Measurements from ENCODE around the gene NOCT. TPM values are rescaled to one million over a fixed set of nuclear protein-coding genes. Genes with fewer than 3 reads are reported as not detected.

NOCT gene
- total RNA-seq, 1 donor from 2014 or later = 7.8 TPM

GRCh38 chr4:139076016-139076744, 60.6 kb downstream of the NOCT start:
- H3K27me3 ChIP-seq (ENCODE audit: control insufficient read depth in 3 of 3, insufficient read depth in 3 of 3, low read length in 3 of 3) = no peaks in the 10 kb centered on the region
- H3K4me1 ChIP-seq (ENCODE audit: control insufficient read depth in 3 of 3, insufficient read depth in 3 of 3, low read length in 3 of 3) = peaks cover 2 to 16% (median 2%) of the 10 kb centered on the region in 3 donors
- peak overlapping the region; percentile 48 to 75 (median 65) for H3K9ac ChIP-seq (ENCODE audit: low read depth in 1 of 3, low read length in 3 of 3)
- H3K9me3 ChIP-seq (ENCODE audit: control insufficient read depth in 3 of 3, low read length in 3 of 3) = no peaks in the 10 kb centered on the region
- H3K36me3 ChIP-seq (ENCODE audit: control insufficient read depth in 3 of 3, insufficient read depth in 3 of 3, low read length in 3 of 3) = peaks cover 3 to 17% (median 14%) of the 10 kb centered on the region in 3 donors
- peak overlapping the region in 1 of 3 donors; percentile 15 for H3K4me3 ChIP-seq (ENCODE audit: low read length in 3 of 3)
- peak overlapping the region; percentile 81 for H3K27ac ChIP-seq (ENCODE audit: low read depth, low read length)

GRCh38 chr4:139077567-139078355, 62.2 kb downstream of the NOCT start:
- H3K9me3 ChIP-seq (ENCODE audit: control insufficient read depth in 3 of 3, low read length in 3 of 3) = no peaks in the 10 kb centered on the region
- H3K27me3 ChIP-seq (ENCODE audit: control insufficient read depth in 3 of 3, insufficient read depth in 3 of 3, low read length in 3 of 3) = no peaks in the 10 kb centered on the region
- peak overlapping the region; percentile 48 to 75 (median 65) for H3K9ac ChIP-seq (ENCODE audit: low read depth in 1 of 3, low read length in 3 of 3)
- H3K36me3 ChIP-seq (ENCODE audit: control insufficient read depth in 3 of 3, insufficient read depth in 3 of 3, low read length in 3 of 3) = peaks cover 0 to 6% (median 0%) of the 10 kb centered on the region in 3 donors
- peaks cover 2 to 25% (median 12%) of the 10 kb centered on the region in 3 donors for H3K4me1 ChIP-seq (ENCODE audit: control insufficient read depth in 3 of 3, insufficient read depth in 3 of 3, low read length in 3 of 3)
- H3K27ac ChIP-seq (ENCODE audit: low read depth, low read length) = peak overlapping the region; percentile 81
- peak overlapping the region in 2 of 3 donors; percentile 22 to 48 for H3K4me3 ChIP-seq (ENCODE audit: low read length in 3 of 3)

DNA sequence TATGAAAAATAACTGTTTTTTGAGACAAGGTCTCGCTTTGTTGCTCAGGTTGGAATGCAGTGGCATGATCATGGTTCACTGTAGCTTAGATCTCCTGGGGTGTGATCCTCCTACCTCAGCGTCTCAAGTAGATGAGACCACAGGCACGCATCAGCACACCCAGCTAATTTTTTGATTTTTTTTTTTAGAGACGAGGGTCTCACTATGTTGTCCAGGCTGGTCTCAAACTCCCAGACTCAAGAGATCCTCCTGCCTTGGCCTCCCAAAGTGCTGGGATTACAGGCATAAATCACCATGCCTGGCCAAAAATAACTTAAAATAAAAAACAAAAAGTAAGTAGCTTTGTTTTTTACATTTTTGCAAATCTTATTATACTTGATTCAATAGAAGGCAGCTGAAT, 63.3 kb downstream of the NOCT start:
- Histone ChIP-seq H3K4me1 (ENCODE audit: control insufficient read depth in 3 of 3, insufficient read depth in 3 of 3, low read length in 3 of 3) (peaks cover 2 to 25% (median 10%) of the 10 kb centered on the region in 3 donors), H3K9me3 (ENCODE audit: control insufficient read depth in 3 of 3, low read length in 3 of 3) (no peaks in the 10 kb centered on the region), H3K27ac (ENCODE audit: low read depth, low read length) (peak overlapping the region; percentile 92), H3K36me3 (ENCODE audit: control insufficient read depth in 3 of 3, insufficient read depth in 3 of 3, low read length in 3 of 3) (no peaks in the 10 kb centered on the region), H3K27me3 (ENCODE audit: control insufficient read depth in 3 of 3, insufficient read depth in 3 of 3, low read length in 3 of 3) (no peaks in the 10 kb centered on the region), H3K9ac (ENCODE audit: low read depth in 1 of 3, low read length in 3 of 3) (no peak overlapping the region), H3K4me3 (ENCODE audit: low read length in 3 of 3) (no peak overlapping the region)

GRCh38 chr4:139082750-139083606, 67.4 kb downstream of the NOCT start:
- H3K27ac ChIP-seq (ENCODE audit: low read depth, low read length) = peak overlapping the region; percentile 92
- no peaks in the 10 kb centered on the region for H3K9me3 ChIP-seq (ENCODE audit: control insufficient read depth in 3 of 3, low read length in 3 of 3)
- H3K36me3 ChIP-seq (ENCODE audit: control insufficient read depth in 3 of 3, insufficient read depth in 3 of 3, low read length in 3 of 3) = no peaks in the 10 kb centered on the region
- no peaks in the 10 kb centered on the region for H3K27me3 ChIP-seq (ENCODE audit: control insufficient read depth in 3 of 3, insufficient read depth in 3 of 3, low read length in 3 of 3)
- H3K9ac ChIP-seq (ENCODE audit: low read depth in 1 of 3, low read length in 3 of 3) = peak overlapping the region; percentile 88 to 98 (median 97)
- peak overlapping the region; percentile 92 to 98 (median 97) for H3K4me3 ChIP-seq (ENCODE audit: low read length in 3 of 3)
- H3K4me1 ChIP-seq (ENCODE audit: control insufficient read depth in 3 of 3, insufficient read depth in 3 of 3, low read length in 3 of 3) = peaks cover 0 to 22% (median 9%) of the 10 kb centered on the region in 3 donors

DNA sequence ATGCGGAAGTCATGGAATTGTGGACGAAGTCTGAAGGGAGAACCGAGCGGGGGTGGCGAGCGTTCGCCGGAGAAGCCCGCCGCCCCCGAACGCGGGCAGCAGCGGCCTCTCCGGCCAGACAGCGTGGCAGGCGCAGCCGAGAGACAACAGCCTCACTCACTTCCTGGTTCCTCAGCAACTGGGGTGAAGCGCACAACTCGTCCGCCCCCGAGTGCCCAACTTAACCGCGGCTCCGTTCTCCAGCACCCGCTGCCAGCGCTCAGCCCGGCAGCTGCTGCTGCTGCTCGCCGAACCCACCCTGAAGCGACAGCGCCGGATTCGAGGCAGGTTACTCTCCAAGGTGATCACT, 68.0 kb downstream of the NOCT start:
- Histone ChIP-seq H3K4me3 (ENCODE audit: low read length in 3 of 3) (peak overlapping the region; percentile 92 to 98 (median 97)), H3K9me3 (ENCODE audit: control insufficient read depth in 3 of 3, low read length in 3 of 3) (no peaks in the 10 kb centered on the region), H3K4me1 (ENCODE audit: control insufficient read depth in 3 of 3, insufficient read depth in 3 of 3, low read length in 3 of 3) (peaks cover 0 to 18% (median 9%) of the 10 kb centered on the region in 3 donors), H3K36me3 (ENCODE audit: control insufficient read depth in 3 of 3, insufficient read depth in 3 of 3, low read length in 3 of 3) (no peaks in the 10 kb centered on the region), H3K27me3 (ENCODE audit: control insufficient read depth in 3 of 3, insufficient read depth in 3 of 3, low read length in 3 of 3) (no peaks in the 10 kb centered on the region), H3K27ac (ENCODE audit: low read depth, low read length) (peak overlapping the region; percentile 92), H3K9ac (ENCODE audit: low read depth in 1 of 3, low read length in 3 of 3) (peak overlapping the region; percentile 88 to 98 (median 97))

DNA sequence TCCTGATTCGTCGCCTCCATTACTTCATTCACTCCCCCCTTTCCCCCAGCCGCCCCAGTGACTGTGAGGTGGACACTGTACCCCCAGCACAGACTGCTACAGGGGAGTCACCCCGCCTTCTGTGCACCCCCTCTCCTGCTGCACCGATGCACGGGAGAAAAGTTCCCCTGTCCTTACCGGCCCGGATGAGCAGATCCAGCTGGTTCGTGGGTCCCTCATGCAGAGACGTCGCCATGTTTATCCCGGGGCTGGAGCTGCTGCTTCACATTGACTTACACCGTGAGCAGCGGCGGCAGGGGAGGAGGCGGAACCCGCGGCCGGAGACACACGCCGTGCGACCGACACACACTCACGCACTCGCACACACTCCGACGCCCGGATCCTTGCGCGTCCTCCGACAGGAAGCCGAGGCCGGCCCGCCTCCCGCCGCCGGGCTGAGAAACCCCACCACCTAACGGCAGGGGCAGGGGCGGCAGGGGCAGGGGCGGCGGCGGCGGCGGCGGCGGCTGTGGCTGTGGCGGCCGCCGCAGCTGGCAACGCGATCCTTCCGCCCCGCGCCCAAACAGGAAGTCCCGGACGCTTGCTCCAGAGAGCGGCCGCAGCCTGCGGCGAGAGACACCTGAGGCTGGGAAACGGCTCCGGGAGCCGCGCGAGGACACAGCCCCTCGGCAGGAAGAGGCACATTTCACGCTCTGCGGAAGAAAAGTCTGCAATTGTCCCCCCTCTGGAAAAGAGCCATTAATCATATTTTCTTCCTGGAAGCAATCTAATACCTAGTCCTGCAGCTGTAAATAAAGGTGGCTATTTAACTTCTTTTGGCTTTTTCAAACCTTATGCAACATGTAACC, 68.6 kb downstream of the NOCT start:
- Histone ChIP-seq H3K9ac (ENCODE audit: low read depth in 1 of 3, low read length in 3 of 3) (peak overlapping the region; percentile 88 to 98 (median 97)), H3K36me3 (ENCODE audit: control insufficient read depth in 3 of 3, insufficient read depth in 3 of 3, low read length in 3 of 3) (no peaks in the 10 kb centered on the region), H3K27ac (ENCODE audit: low read depth, low read length) (peak overlapping the region; percentile 92), H3K9me3 (ENCODE audit: control insufficient read depth in 3 of 3, low read length in 3 of 3) (no peaks in the 10 kb centered on the region), H3K4me1 (ENCODE audit: control insufficient read depth in 3 of 3, insufficient read depth in 3 of 3, low read length in 3 of 3) (peaks cover 0 to 18% (median 9%) of the 10 kb centered on the region in 3 donors), H3K4me3 (ENCODE audit: low read length in 3 of 3) (peak overlapping the region; percentile 92 to 98 (median 97)), H3K27me3 (ENCODE audit: control insufficient read depth in 3 of 3, insufficient read depth in 3 of 3, low read length in 3 of 3) (no peaks in the 10 kb centered on the region)

DNA sequence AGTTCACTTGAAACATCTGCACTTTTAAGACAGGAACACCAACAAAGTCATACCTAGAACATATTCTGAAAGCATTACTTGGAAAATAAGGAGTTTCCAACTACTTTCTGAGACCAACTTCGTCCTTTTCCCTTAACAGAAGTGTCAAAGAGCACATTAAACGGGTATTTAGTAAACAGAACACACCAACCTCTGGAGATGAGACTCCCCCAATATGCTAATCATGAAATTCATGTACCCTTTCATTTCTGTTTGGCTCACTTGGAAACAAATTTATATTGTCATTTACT, 69.2 kb downstream of the NOCT start:
- Histone ChIP-seq H3K9me3 (ENCODE audit: control insufficient read depth in 3 of 3, low read length in 3 of 3) (no peaks in the 10 kb centered on the region), H3K9ac (ENCODE audit: low read depth in 1 of 3, low read length in 3 of 3) (peak overlapping the region; percentile 87 to 94 (median 90)), H3K4me1 (ENCODE audit: control insufficient read depth in 3 of 3, insufficient read depth in 3 of 3, low read length in 3 of 3) (peaks cover 0 to 18% (median 9%) of the 10 kb centered on the region in 3 donors), H3K27ac (ENCODE audit: low read depth, low read length) (peak overlapping the region; percentile 92), H3K36me3 (ENCODE audit: control insufficient read depth in 3 of 3, insufficient read depth in 3 of 3, low read length in 3 of 3) (no peaks in the 10 kb centered on the region), H3K4me3 (ENCODE audit: low read length in 3 of 3) (peak overlapping the region; percentile 75 to 97 (median 88)), H3K27me3 (ENCODE audit: control insufficient read depth in 3 of 3, insufficient read depth in 3 of 3, low read length in 3 of 3) (no peaks in the 10 kb centered on the region)

- H3K4me1 ChIP-seq (ENCODE audit: control insufficient read depth in 3 of 3, insufficient read depth in 3 of 3, low read length in 3 of 3) = peaks cover 0 to 18% (median 9%) of the 10 kb centered on the region in 3 donors
- H3K4me3 ChIP-seq (ENCODE audit: low read length in 3 of 3) = peak overlapping the region; percentile 75 to 97 (median 88)
- peak overlapping the region; percentile 87 to 94 (median 90) for H3K9ac ChIP-seq (ENCODE audit: low read depth in 1 of 3, low read length in 3 of 3)
Measured at GRCh38 chr4:139085141-139085540, 69.6 kb downstream of the NOCT start.

GRCh38 chr4:139092271-139092670, 76.7 kb downstream of the NOCT start:
- no peak overlapping the region for H3K4me3 ChIP-seq (ENCODE audit: low read length in 3 of 3)
- no peaks in the 10 kb centered on the region for H3K4me1 ChIP-seq (ENCODE audit: control insufficient read depth in 3 of 3, insufficient read depth in 3 of 3, low read length in 3 of 3)
- no peak overlapping the region for H3K9ac ChIP-seq (ENCODE audit: low read depth in 1 of 3, low read length in 3 of 3)
- H3K27ac ChIP-seq (ENCODE audit: low read depth, low read length) = no peak overlapping the region
- no peaks in the 10 kb centered on the region for H3K36me3 ChIP-seq (ENCODE audit: control insufficient read depth in 3 of 3, insufficient read depth in 3 of 3, low read length in 3 of 3)
- H3K9me3 ChIP-seq (ENCODE audit: control insufficient read depth in 3 of 3, low read length in 3 of 3) = no peaks in the 10 kb centered on the region
- H3K27me3 ChIP-seq (ENCODE audit: control insufficient read depth in 3 of 3, insufficient read depth in 3 of 3, low read length in 3 of 3) = no peaks in the 10 kb centered on the region

More at GRCh38 chr4:139085141-139085540, 69.6 kb downstream of the NOCT start:
- no peaks in the 10 kb centered on the region for H3K9me3 ChIP-seq (ENCODE audit: control insufficient read depth in 3 of 3, low read length in 3 of 3)
- H3K36me3 ChIP-seq (ENCODE audit: control insufficient read depth in 3 of 3, insufficient read depth in 3 of 3, low read length in 3 of 3) = no peaks in the 10 kb centered on the region
- H3K27me3 ChIP-seq (ENCODE audit: control insufficient read depth in 3 of 3, insufficient read depth in 3 of 3, low read length in 3 of 3) = no peaks in the 10 kb centered on the region
- H3K27ac ChIP-seq (ENCODE audit: low read depth, low read length) = peak overlapping the region; percentile 92
